Measurements from ENCODE around the gene ACD.
"Not testable (repeated sequence)": the region's sequence is repeated elsewhere in the genome, so short reads cannot be mapped to it uniquely, and the experiment has no call there.

Gene ACD

DNA sequence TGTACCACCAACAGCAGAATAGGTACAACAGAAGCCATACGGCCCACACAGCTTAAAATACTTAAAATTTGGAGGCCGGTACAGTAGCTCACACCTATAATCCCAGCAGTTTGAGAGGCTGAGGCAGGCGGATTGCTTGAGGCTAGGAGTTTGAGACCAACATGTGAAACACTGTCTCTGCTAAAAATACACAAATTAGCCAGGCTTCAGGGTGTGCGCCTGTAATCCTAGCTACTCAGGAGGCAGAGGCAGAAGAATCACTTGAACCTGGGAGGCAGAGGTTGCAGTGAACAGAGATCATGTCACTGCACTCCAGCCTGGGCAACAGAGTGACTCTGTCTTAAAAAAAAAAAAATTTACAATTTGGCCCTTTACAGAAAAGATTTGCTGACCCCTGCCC, 42.1 kb upstream of the ACD start:
- TF ChIP-seq, protein P1, sequence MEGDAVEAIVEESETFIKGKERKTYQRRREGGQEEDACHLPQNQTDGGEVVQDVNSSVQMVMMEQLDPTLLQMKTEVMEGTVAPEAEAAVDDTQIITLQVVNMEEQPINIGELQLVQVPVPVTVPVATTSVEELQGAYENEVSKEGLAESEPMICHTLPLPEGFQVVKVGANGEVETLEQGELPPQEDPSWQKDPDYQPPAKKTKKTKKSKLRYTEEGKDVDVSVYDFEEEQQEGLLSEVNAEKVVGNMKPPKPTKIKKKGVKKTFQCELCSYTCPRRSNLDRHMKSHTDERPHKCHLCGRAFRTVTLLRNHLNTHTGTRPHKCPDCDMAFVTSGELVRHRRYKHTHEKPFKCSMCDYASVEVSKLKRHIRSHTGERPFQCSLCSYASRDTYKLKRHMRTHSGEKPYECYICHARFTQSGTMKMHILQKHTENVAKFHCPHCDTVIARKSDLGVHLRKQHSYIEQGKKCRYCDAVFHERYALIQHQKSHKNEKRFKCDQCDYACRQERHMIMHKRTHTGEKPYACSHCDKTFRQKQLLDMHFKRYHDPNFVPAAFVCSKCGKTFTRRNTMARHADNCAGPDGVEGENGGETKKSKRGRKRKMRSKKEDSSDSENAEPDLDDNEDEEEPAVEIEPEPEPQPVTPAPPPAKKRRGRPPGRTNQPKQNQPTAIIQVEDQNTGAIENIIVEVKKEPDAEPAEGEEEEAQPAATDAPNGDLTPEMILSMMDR (IDR thresholded peaks at IDR 0.05; ENCODE audit: insufficient read depth, low read depth, low read length, missing control alignments): no peak
- H3K4me3 ChIP-seq (ENCODE audit: low read length): no peak overlapping the region
- no peak for DNase-seq (ENCODE audit: low read depth)

GRCh38 chr16:67701420-67701819, 41.4 kb upstream of the ACD start:
- no peak for DNase-seq (ENCODE audit: low read depth)
- TF ChIP-seq, protein P1 (IDR thresholded peaks at IDR 0.05; ENCODE audit: insufficient read depth, low read depth, low read length, missing control alignments): no peak
- H3K4me3 ChIP-seq (ENCODE audit: low read length): no peak overlapping the region

GRCh38 chr16:67699265-67699664, 39.2 kb upstream of the ACD start:
- H3K4me3 ChIP-seq (ENCODE audit: low read length): no peak overlapping the region
- TF ChIP-seq, protein P1 (IDR thresholded peaks at IDR 0.05; ENCODE audit: insufficient read depth, low read depth, low read length, missing control alignments): no peak
- no peak for DNase-seq (ENCODE audit: low read depth)

DNA sequence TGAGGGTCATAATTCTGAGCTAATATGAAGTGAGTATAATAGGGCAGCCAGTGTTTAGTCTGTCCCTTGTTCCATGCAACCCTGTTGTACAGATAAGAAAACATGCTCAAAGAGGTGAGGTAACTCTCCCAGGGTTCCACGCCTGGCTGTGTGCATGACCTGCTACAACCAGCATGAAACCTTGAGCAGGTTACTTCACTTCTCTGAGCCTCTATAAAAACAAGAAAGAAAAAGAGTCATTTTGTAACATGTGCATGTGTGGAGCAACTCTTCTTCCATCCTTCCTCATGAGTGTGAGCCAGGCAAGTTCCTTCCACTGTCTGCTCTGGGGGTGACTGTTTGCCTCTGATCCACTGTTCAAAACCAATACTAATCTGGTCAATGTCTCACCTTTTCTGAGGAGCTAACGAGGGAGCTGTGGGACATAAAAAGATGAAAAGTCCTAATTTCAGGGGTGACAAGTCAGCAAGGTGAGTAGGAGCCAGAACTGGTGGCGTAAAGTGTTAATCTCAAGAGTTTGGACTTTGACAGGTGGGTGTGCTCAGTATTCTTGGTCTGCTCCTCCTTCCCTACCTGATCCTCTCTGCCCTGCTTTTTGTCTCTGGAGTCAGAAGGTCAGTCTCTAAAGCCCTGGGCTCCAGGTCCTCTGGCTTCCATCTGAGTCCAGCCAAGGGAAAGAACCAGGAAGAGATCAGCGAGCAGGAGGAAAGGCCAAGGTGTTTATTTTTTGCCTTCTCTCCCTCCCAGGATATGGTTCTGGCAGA, 37.5 kb upstream of the ACD start:
- H3K4me3 ChIP-seq (ENCODE audit: low read length): no peak overlapping the region
- peak; percentile 54 for DNase-seq (ENCODE audit: low read depth)
- TF ChIP-seq, protein P1 (IDR thresholded peaks at IDR 0.05; ENCODE audit: insufficient read depth, low read depth, low read length, missing control alignments): no peak

GRCh38 chr16:67694611-67695010, 34.6 kb upstream of the ACD start:
- no peak for DNase-seq (ENCODE audit: low read depth)
- TF ChIP-seq, protein P1 (IDR thresholded peaks at IDR 0.05; ENCODE audit: insufficient read depth, low read depth, low read length, missing control alignments): no peak
- H3K4me3 ChIP-seq (ENCODE audit: low read length): no peak overlapping the region

GRCh38 chr16:67693517-67694285, 33.6 kb upstream of the ACD start:
- H3K4me3 ChIP-seq (ENCODE audit: low read length); DNase-seq (ENCODE audit: low read depth): not testable (repeated sequence)

GRCh38 chr16:67685388-67686112, 25.5 kb upstream of the ACD start:
- no peak overlapping the region for H3K4me3 ChIP-seq (ENCODE audit: low read length)
- DNase-seq (ENCODE audit: low read depth): no peak
- TF ChIP-seq, protein P1 (IDR thresholded peaks at IDR 0.05; ENCODE audit: insufficient read depth, low read depth, low read length, missing control alignments): no peak
